Measurements from ENCODE around the gene SVOP.

The SVOP gene

GRCh38 chr12:109020796-109021380 lies at the start of gene SVOP:
SVOP (minus strand) TSS chr12:109021068; CDS start chr12:109020868, 200 bp downstream.
- no peaks in the 10 kb centered on the region for H3K4me1 ChIP-seq (ENCODE audit: control insufficient read depth in 1 of 2, insufficient read depth in 1 of 2, low read depth in 1 of 2, low read length in 1 of 2)
- no peak for TF ChIP-seq CTCF (IDR thresholded peaks at IDR 0.05)
- H3K27ac ChIP-seq: no peak within 1 kb of the TSS
- H3K4me3 ChIP-seq (ENCODE audit: low read depth in 1 of 2, low read length in 1 of 2): no peak within 1 kb of the TSS
- no peaks in the 10 kb centered on the region for H3K36me3 ChIP-seq
- peaks cover 41% of the 10 kb centered on the region for H3K27me3 ChIP-seq
- H3K9me3 ChIP-seq: no peaks in the 10 kb centered on the region

GRCh38 chr12:109069307-109070271 lies 48.7 kb upstream of the SVOP start:
- no peak for TF ChIP-seq CTCF (IDR thresholded peaks at IDR 0.05)
- no peaks in the 10 kb centered on the region for H3K9me3 ChIP-seq
- no peaks in the 10 kb centered on the region for H3K27me3 ChIP-seq
- H3K36me3 ChIP-seq: peaks cover 75% of the 10 kb centered on the region
- no peak overlapping the region for H3K4me3 ChIP-seq (ENCODE audit: low read depth in 1 of 2, low read length in 1 of 2)
- no peaks in the 10 kb centered on the region for H3K4me1 ChIP-seq (ENCODE audit: control insufficient read depth in 1 of 2, insufficient read depth in 1 of 2, low read depth in 1 of 2, low read length in 1 of 2)
- no peak overlapping the region for H3K27ac ChIP-seq

- Histone ChIP-seq H3K36me3 (peaks cover 40% of the 10 kb centered on the region), H3K4me3 (ENCODE audit: low read depth in 1 of 2, low read length in 1 of 2) (no peak overlapping the region), H3K4me1 (ENCODE audit: control insufficient read depth in 1 of 2, insufficient read depth in 1 of 2, low read depth in 1 of 2, low read length in 1 of 2) (no peaks in the 10 kb centered on the region), H3K27ac (no peak overlapping the region), H3K27me3 (no peaks in the 10 kb centered on the region), H3K9me3 (no peaks in the 10 kb centered on the region)
- TF ChIP-seq CTCF (IDR thresholded peaks at IDR 0.05): no peak
These were observed 45.0 kb upstream of the SVOP start for GRCh38 chr12:109065853-109066193.

- H3K4me3 ChIP-seq (ENCODE audit: low read depth in 1 of 2, low read length in 1 of 2): no peak overlapping the region
- H3K27me3 ChIP-seq: no peaks in the 10 kb centered on the region
- no peaks in the 10 kb centered on the region for H3K4me1 ChIP-seq (ENCODE audit: control insufficient read depth in 1 of 2, insufficient read depth in 1 of 2, low read depth in 1 of 2, low read length in 1 of 2)
- H3K9me3 ChIP-seq: no peaks in the 10 kb centered on the region
- H3K27ac ChIP-seq: no peak overlapping the region
- no peak for TF ChIP-seq CTCF (IDR thresholded peaks at IDR 0.05)
- peaks cover 37% of the 10 kb centered on the region for H3K36me3 ChIP-seq
These were observed 44.4 kb upstream of the SVOP start for GRCh38 chr12:109065154-109065852.

GRCh38 chr12:109064143-109064542 lies 43.3 kb upstream of the SVOP start:
- no peaks in the 10 kb centered on the region for H3K9me3 ChIP-seq
- no peak overlapping the region for H3K4me3 ChIP-seq (ENCODE audit: low read depth in 1 of 2, low read length in 1 of 2)
- no peaks in the 10 kb centered on the region for H3K27me3 ChIP-seq
- TF ChIP-seq CTCF (IDR thresholded peaks at IDR 0.05): no peak
- peaks cover 28% of the 10 kb centered on the region for H3K36me3 ChIP-seq
- H3K27ac ChIP-seq: no peak overlapping the region
- no peaks in the 10 kb centered on the region for H3K4me1 ChIP-seq (ENCODE audit: control insufficient read depth in 1 of 2, insufficient read depth in 1 of 2, low read depth in 1 of 2, low read length in 1 of 2)
